Neural cell (in vitro differentiated cells): ENCODE data around the gene NPRL2.

ENCODE experiments used
- EP300 ChIP-seq: fragments of 450-650 bp; conservative IDR thresholded peaks from 2 replicates; pipeline ENCODE4 v1.6.1; 2014; ENCODE audit warnings: antibody characterized with exemption, mild to moderate bottlenecking, moderate library complexity; ENCODE audit not compliant: poor library complexity, severe bottlenecking
- EZH2 ChIP-seq: fragments of 200-600, 300-800 bp; shearing (Covaris generic), sonication (generic); IDR thresholded peaks from 2 replicates; pipeline ENCODE4 v1.6.1; 2014; ENCODE audit warnings: antibody characterized with exemption, low read length, borderline replicate concordance, mild to moderate bottlenecking; ENCODE audit not compliant: insufficient read depth, poor library complexity, severe bottlenecking
- MXI1 ChIP-seq: fragments of 450-650 bp; conservative IDR thresholded peaks from 2 replicates; pipeline ENCODE4 v1.6.1; 2014; ENCODE audit warnings: antibody characterized with exemption, mild to moderate bottlenecking; ENCODE audit not compliant: poor library complexity, severe bottlenecking
- POLR2AphosphoS5 ChIP-seq: IDR thresholded peaks from 2 replicates; pipeline ENCODE4 v1.6.1; 2012
- RAD21 ChIP-seq: fragments of 450-650 bp; conservative IDR thresholded peaks from 2 replicates; pipeline ENCODE4 v1.6.1; 2014; ENCODE audit warnings: antibody characterized with exemption, mild to moderate bottlenecking, moderate library complexity
- SMC3 ChIP-seq: fragments of 450-650 bp; conservative IDR thresholded peaks from 2 replicates; pipeline ENCODE4 v1.6.1; 2014; ENCODE audit warnings: antibody characterized with exemption, mild to moderate bottlenecking, moderate library complexity; ENCODE audit not compliant: poor library complexity
- TAF1 ChIP-seq: IDR thresholded peaks from 2 replicates; pipeline ENCODE4 v1.6.1; 2012; ENCODE audit warnings: low read depth
- TF ChIP-seq, protein P1 (sequence below): fragments of 450-650 bp; IDR thresholded peaks from 2 replicates; pipeline ENCODE4 v1.5.1; 2014; ENCODE audit warnings: antibody characterized with exemption, mild to moderate bottlenecking, moderate library complexity; ENCODE audit not compliant: poor library complexity, severe bottlenecking
- TF ChIP-seq, protein P2 (sequence below): IDR thresholded peaks from 2 replicates; pipeline ENCODE4 v1.6.1; 2012; ENCODE audit warnings: borderline replicate concordance

DNA sequence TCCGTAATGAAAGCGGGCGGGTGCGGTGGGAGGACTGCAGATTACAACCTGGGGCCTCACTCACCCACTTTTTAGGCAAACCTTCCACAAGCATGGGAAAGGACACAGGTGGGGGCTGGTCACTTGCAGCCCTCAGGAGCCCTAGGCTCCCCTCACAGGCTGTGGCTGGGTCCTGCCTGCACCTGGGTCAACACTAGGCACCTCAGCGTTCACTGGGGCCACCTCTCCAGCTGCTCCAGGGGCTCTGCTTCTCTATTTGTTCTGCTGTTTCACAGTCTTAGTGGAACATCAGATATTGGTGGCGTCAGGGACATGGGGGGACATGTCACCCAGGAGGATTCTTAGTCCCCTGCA lies 38.8 kb upstream of the NPRL2 start:
- no peak for TF ChIP-seq RAD21
- TF ChIP-seq, protein P1, sequence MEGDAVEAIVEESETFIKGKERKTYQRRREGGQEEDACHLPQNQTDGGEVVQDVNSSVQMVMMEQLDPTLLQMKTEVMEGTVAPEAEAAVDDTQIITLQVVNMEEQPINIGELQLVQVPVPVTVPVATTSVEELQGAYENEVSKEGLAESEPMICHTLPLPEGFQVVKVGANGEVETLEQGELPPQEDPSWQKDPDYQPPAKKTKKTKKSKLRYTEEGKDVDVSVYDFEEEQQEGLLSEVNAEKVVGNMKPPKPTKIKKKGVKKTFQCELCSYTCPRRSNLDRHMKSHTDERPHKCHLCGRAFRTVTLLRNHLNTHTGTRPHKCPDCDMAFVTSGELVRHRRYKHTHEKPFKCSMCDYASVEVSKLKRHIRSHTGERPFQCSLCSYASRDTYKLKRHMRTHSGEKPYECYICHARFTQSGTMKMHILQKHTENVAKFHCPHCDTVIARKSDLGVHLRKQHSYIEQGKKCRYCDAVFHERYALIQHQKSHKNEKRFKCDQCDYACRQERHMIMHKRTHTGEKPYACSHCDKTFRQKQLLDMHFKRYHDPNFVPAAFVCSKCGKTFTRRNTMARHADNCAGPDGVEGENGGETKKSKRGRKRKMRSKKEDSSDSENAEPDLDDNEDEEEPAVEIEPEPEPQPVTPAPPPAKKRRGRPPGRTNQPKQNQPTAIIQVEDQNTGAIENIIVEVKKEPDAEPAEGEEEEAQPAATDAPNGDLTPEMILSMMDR, result no peak
- no peak for TF ChIP-seq MXI1
- TF ChIP-seq EZH2, result no peak
- TF ChIP-seq POLR2AphosphoS5, result no peak
- TF ChIP-seq, protein P2, sequence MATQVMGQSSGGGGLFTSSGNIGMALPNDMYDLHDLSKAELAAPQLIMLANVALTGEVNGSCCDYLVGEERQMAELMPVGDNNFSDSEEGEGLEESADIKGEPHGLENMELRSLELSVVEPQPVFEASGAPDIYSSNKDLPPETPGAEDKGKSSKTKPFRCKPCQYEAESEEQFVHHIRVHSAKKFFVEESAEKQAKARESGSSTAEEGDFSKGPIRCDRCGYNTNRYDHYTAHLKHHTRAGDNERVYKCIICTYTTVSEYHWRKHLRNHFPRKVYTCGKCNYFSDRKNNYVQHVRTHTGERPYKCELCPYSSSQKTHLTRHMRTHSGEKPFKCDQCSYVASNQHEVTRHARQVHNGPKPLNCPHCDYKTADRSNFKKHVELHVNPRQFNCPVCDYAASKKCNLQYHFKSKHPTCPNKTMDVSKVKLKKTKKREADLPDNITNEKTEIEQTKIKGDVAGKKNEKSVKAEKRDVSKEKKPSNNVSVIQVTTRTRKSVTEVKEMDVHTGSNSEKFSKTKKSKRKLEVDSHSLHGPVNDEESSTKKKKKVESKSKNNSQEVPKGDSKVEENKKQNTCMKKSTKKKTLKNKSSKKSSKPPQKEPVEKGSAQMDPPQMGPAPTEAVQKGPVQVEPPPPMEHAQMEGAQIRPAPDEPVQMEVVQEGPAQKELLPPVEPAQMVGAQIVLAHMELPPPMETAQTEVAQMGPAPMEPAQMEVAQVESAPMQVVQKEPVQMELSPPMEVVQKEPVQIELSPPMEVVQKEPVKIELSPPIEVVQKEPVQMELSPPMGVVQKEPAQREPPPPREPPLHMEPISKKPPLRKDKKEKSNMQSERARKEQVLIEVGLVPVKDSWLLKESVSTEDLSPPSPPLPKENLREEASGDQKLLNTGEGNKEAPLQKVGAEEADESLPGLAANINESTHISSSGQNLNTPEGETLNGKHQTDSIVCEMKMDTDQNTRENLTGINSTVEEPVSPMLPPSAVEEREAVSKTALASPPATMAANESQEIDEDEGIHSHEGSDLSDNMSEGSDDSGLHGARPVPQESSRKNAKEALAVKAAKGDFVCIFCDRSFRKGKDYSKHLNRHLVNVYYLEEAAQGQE, result no peak
- no peak for TF ChIP-seq EP300
- no peak for TF ChIP-seq SMC3
- TF ChIP-seq TAF1, result no peak
